ENCODE results near the gene LRFN3.
"Not testable (repeated sequence)": the region's sequence is repeated elsewhere in the genome, so short reads cannot be mapped to it uniquely, and the experiment has no call there.

LRFN3 gene

GRCh38 chr19:35977446-35978222, 41.5 kb downstream of the LRFN3 start:
- Histone ChIP-seq H3K4me1 (ENCODE audit: control insufficient read depth, insufficient read depth, low read length, poor library complexity, severe bottlenecking) (no peaks in the 10 kb centered on the region), H3K36me3 (ENCODE audit: control insufficient read depth, insufficient read depth, low read length) (no peaks in the 10 kb centered on the region), H3K4me3 (ENCODE audit: extremely low read depth, insufficient read depth, low read length, poor library complexity, severe bottlenecking) (no peak overlapping the region), H3K9me3 (ENCODE audit: control insufficient read depth, low read length) (no peaks in the 10 kb centered on the region), H3K27ac (ENCODE audit: low read depth, low read length, severe bottlenecking) (no peak overlapping the region)
- WGBS, 2 experiments (ENCODE audit: insufficient coverage in 2 of 2): 57 to 66% methylated on average over 11 to 14 of the region's 14 CpGs

- Histone ChIP-seq H3K4me3 (ENCODE audit: extremely low read depth, insufficient read depth, low read length, poor library complexity, severe bottlenecking) (no peak overlapping the region), H3K36me3 (ENCODE audit: control insufficient read depth, insufficient read depth, low read length) (no peaks in the 10 kb centered on the region), H3K4me1 (ENCODE audit: control insufficient read depth, insufficient read depth, low read length, poor library complexity, severe bottlenecking) (no peaks in the 10 kb centered on the region), H3K27ac (ENCODE audit: low read depth, low read length, severe bottlenecking) (no peak overlapping the region), H3K9me3 (ENCODE audit: control insufficient read depth, low read length) (no peaks in the 10 kb centered on the region)
- 65 to 75% methylated on average over 3 to 5 of the region's 5 CpGs for WGBS, 2 experiments (ENCODE audit: insufficient coverage in 2 of 2)
Measured at GRCh38 chr19:35978271-35978670, 42.1 kb downstream of the LRFN3 start.

GRCh38 chr19:35978832-35979365, 42.7 kb downstream of the LRFN3 start:
- Histone ChIP-seq H3K4me3 (ENCODE audit: extremely low read depth, insufficient read depth, low read length, poor library complexity, severe bottlenecking) (no peak overlapping the region), H3K36me3 (ENCODE audit: control insufficient read depth, insufficient read depth, low read length) (no peaks in the 10 kb centered on the region), H3K4me1 (ENCODE audit: control insufficient read depth, insufficient read depth, low read length, poor library complexity, severe bottlenecking) (no peaks in the 10 kb centered on the region), H3K27ac (ENCODE audit: low read depth, low read length, severe bottlenecking) (no peak overlapping the region), H3K9me3 (ENCODE audit: control insufficient read depth, low read length) (no peaks in the 10 kb centered on the region)
- WGBS, 2 experiments (ENCODE audit: insufficient coverage in 2 of 2): 70 to 77% methylated on average over 17 to 20 of the region's 20 CpGs

GRCh38 chr19:35980997-35981396, 44.8 kb downstream of the LRFN3 start:
- H3K27ac ChIP-seq (ENCODE audit: low read depth, low read length, severe bottlenecking); H3K9me3 ChIP-seq (ENCODE audit: control insufficient read depth, low read length); H3K4me3 ChIP-seq (ENCODE audit: extremely low read depth, insufficient read depth, low read length, poor library complexity, severe bottlenecking); H3K36me3 ChIP-seq (ENCODE audit: control insufficient read depth, insufficient read depth, low read length); H3K4me1 ChIP-seq (ENCODE audit: control insufficient read depth, insufficient read depth, low read length, poor library complexity, severe bottlenecking): not testable (repeated sequence)
- WGBS, 2 experiments (ENCODE audit: insufficient coverage in 2 of 2): 80 to 86% methylated on average over 3 to 4 of the region's 4 CpGs

- Histone ChIP-seq H3K4me1 (ENCODE audit: control insufficient read depth, insufficient read depth, low read length, poor library complexity, severe bottlenecking) (no peaks in the 10 kb centered on the region), H3K27ac (ENCODE audit: low read depth, low read length, severe bottlenecking) (no peak overlapping the region), H3K9me3 (ENCODE audit: control insufficient read depth, low read length) (no peaks in the 10 kb centered on the region), H3K36me3 (ENCODE audit: control insufficient read depth, insufficient read depth, low read length) (no peaks in the 10 kb centered on the region), H3K4me3 (ENCODE audit: extremely low read depth, insufficient read depth, low read length, poor library complexity, severe bottlenecking) (no peak overlapping the region)
- WGBS, 2 experiments (ENCODE audit: insufficient coverage in 2 of 2): 62 to 69% methylated on average over 4 to 5 of the region's 8 CpGs
Measured at GRCh38 chr19:35983177-35983576, 47.0 kb downstream of the LRFN3 start.

DNA sequence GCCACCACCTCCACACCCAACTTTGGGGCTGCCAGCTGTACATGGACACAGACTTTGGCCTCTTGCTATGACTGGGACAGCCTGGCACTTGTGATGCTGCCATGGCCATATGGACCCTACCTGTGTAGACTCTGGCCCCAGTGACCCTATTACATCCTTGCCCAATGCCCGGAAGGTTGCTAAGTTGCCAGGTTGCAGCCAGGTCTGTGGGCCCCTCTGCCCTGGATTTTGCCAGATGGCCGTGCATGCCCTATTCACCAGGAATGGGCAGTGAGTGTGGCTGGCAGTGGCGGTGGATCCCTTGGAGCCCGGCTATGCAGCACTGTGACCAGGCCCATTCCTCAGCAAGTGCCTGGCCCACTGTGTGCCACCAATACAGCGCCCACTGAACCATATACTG, 49.9 kb downstream of the LRFN3 start:
- H3K9me3 ChIP-seq (ENCODE audit: control insufficient read depth, low read length): no peaks in the 10 kb centered on the region
- H3K27ac ChIP-seq (ENCODE audit: low read depth, low read length, severe bottlenecking): no peak overlapping the region
- H3K36me3 ChIP-seq (ENCODE audit: control insufficient read depth, insufficient read depth, low read length): no peaks in the 10 kb centered on the region
- H3K4me1 ChIP-seq (ENCODE audit: control insufficient read depth, insufficient read depth, low read length, poor library complexity, severe bottlenecking): no peaks in the 10 kb centered on the region
- H3K4me3 ChIP-seq (ENCODE audit: extremely low read depth, insufficient read depth, low read length, poor library complexity, severe bottlenecking): no peak overlapping the region
- 78 to 86% methylated on average over 5 of the region's 5 CpGs for WGBS, 2 experiments (ENCODE audit: insufficient coverage in 2 of 2)

GRCh38 chr19:35986664-35987570, 50.7 kb downstream of the LRFN3 start:
- Histone ChIP-seq H3K9me3 (ENCODE audit: control insufficient read depth, low read length) (no peaks in the 10 kb centered on the region), H3K4me1 (ENCODE audit: control insufficient read depth, insufficient read depth, low read length, poor library complexity, severe bottlenecking) (no peaks in the 10 kb centered on the region), H3K27ac (ENCODE audit: low read depth, low read length, severe bottlenecking) (no peak overlapping the region), H3K36me3 (ENCODE audit: control insufficient read depth, insufficient read depth, low read length) (no peaks in the 10 kb centered on the region), H3K4me3 (ENCODE audit: extremely low read depth, insufficient read depth, low read length, poor library complexity, severe bottlenecking) (peak overlapping the region; percentile 42)
- 10 to 15% methylated on average over 27 to 39 of the region's 54 CpGs for WGBS, 2 experiments (ENCODE audit: insufficient coverage in 2 of 2)

- peak overlapping the region; percentile 42 for H3K4me3 ChIP-seq (ENCODE audit: extremely low read depth, insufficient read depth, low read length, poor library complexity, severe bottlenecking)
- WGBS, 2 experiments (ENCODE audit: insufficient coverage in 2 of 2): 41 to 59% methylated on average over 5 to 8 of the region's 8 CpGs
- no peaks in the 10 kb centered on the region for H3K9me3 ChIP-seq (ENCODE audit: control insufficient read depth, low read length)
- H3K4me1 ChIP-seq (ENCODE audit: control insufficient read depth, insufficient read depth, low read length, poor library complexity, severe bottlenecking): no peaks in the 10 kb centered on the region
- no peaks in the 10 kb centered on the region for H3K36me3 ChIP-seq (ENCODE audit: control insufficient read depth, insufficient read depth, low read length)
- no peak overlapping the region for H3K27ac ChIP-seq (ENCODE audit: low read depth, low read length, severe bottlenecking)
Measured at GRCh38 chr19:35987571-35987896, 51.4 kb downstream of the LRFN3 start.

- Histone ChIP-seq H3K27ac (ENCODE audit: low read depth, low read length, severe bottlenecking) (no peak overlapping the region), H3K9me3 (ENCODE audit: control insufficient read depth, low read length) (no peaks in the 10 kb centered on the region), H3K4me3 (ENCODE audit: extremely low read depth, insufficient read depth, low read length, poor library complexity, severe bottlenecking) (no peak overlapping the region), H3K4me1 (ENCODE audit: control insufficient read depth, insufficient read depth, low read length, poor library complexity, severe bottlenecking) (no peaks in the 10 kb centered on the region), H3K36me3 (ENCODE audit: control insufficient read depth, insufficient read depth, low read length) (no peaks in the 10 kb centered on the region)
- 80 to 85% methylated on average over 1 to 2 of the region's 3 CpGs for WGBS, 2 experiments (ENCODE audit: insufficient coverage in 2 of 2)
Measured at GRCh38 chr19:35988824-35989223, 52.6 kb downstream of the LRFN3 start.

GRCh38 chr19:35990156-35990555, 54.0 kb downstream of the LRFN3 start:
- H3K27ac ChIP-seq (ENCODE audit: low read depth, low read length, severe bottlenecking): no peak overlapping the region
- H3K4me1 ChIP-seq (ENCODE audit: control insufficient read depth, insufficient read depth, low read length, poor library complexity, severe bottlenecking): no peaks in the 10 kb centered on the region
- H3K4me3 ChIP-seq (ENCODE audit: extremely low read depth, insufficient read depth, low read length, poor library complexity, severe bottlenecking): no peak overlapping the region
- H3K36me3 ChIP-seq (ENCODE audit: control insufficient read depth, insufficient read depth, low read length): no peaks in the 10 kb centered on the region
- WGBS, 2 experiments (ENCODE audit: insufficient coverage in 2 of 2): 67 to 74% methylated on average over 1 to 4 of the region's 4 CpGs
- H3K9me3 ChIP-seq (ENCODE audit: control insufficient read depth, low read length): no peaks in the 10 kb centered on the region
